ENCODE measurements around the gene RAD9B.
"Not testable (repeated sequence)": the region's sequence is repeated elsewhere in the genome, so short reads cannot be mapped to it uniquely, and the experiment has no call there.

RAD9B gene

GRCh38 chr12:110501752-110502738 is at the start of gene RAD9B, which contains the start of gene VPS29:
TSS of gene RAD9B (plus strand) at chr12:110502331. CDS start at chr12:110502338, 7 bp downstream.
TSS of gene VPS29 (minus strand) at chr12:110502111. CDS start at chr12:110502051, 60 bp downstream.
- no peak for TF ChIP-seq CTCF (conservative IDR thresholded peaks at IDR 0.05; ENCODE audit: low read depth, low read length)
- DNase-seq (ENCODE audit: low read depth): peak; percentile 93

GRCh38 chr12:110453569-110454296 is 48.4 kb upstream of the RAD9B start:
- no peak for DNase-seq (ENCODE audit: low read depth)
- TF ChIP-seq CTCF (conservative IDR thresholded peaks at IDR 0.05; ENCODE audit: low read depth, low read length): no peak
- no peak overlapping the region for H3K4me3 ChIP-seq (ENCODE audit: low read length)

More at GRCh38 chr12:110501752-110502738, at the start of gene RAD9B, which contains the start of gene VPS29:
- peak within 1 kb of the TSS; percentile 98 for H3K4me3 ChIP-seq (ENCODE audit: low read length)

- TF ChIP-seq CTCF (conservative IDR thresholded peaks at IDR 0.05; ENCODE audit: low read depth, low read length): no peak
- no peak for DNase-seq (ENCODE audit: low read depth)
These were observed 43.4 kb upstream of the RAD9B start for GRCh38 chr12:110458756-110459155.

GRCh38 chr12:110461189-110461588 is 40.9 kb upstream of the RAD9B start:
- H3K4me3 ChIP-seq (ENCODE audit: low read length); DNase-seq (ENCODE audit: low read depth): not testable (repeated sequence)

More at GRCh38 chr12:110458756-110459155, 43.4 kb upstream of the RAD9B start:
- no peak overlapping the region for H3K4me3 ChIP-seq (ENCODE audit: low read length)

- no peak for TF ChIP-seq CTCF (conservative IDR thresholded peaks at IDR 0.05; ENCODE audit: low read depth, low read length)
These were observed 37.1 kb upstream of the RAD9B start for GRCh38 chr12:110465024-110465423.

GRCh38 chr12:110465765-110466164 is 36.4 kb upstream of the RAD9B start:
- not testable (repeated sequence) for H3K4me3 ChIP-seq (ENCODE audit: low read length); DNase-seq (ENCODE audit: low read depth)

More at GRCh38 chr12:110465024-110465423, 37.1 kb upstream of the RAD9B start:
- no peak for DNase-seq (ENCODE audit: low read depth)
- no peak overlapping the region for H3K4me3 ChIP-seq (ENCODE audit: low read length)

GRCh38 chr12:110466791-110467190 is 35.3 kb upstream of the RAD9B start:
- H3K4me3 ChIP-seq (ENCODE audit: low read length): peak overlapping the region; percentile 78

More at GRCh38 chr12:110466791-110467190, 35.3 kb upstream of the RAD9B start:
- DNase-seq (ENCODE audit: low read depth): no peak
- no peak for TF ChIP-seq CTCF (conservative IDR thresholded peaks at IDR 0.05; ENCODE audit: low read depth, low read length)
